Body of pancreas (tissue), 4 donors: ENCODE measurements around the gene TTI1. TPM values are rescaled to one million over a fixed set of nuclear protein-coding genes. Genes with fewer than 3 reads are reported as not detected.

Source experiments
- ATAC-seq: fragments of 150-250 bp; one replicate; pipeline ENCODE4 v1.9.1; 2016
- DNase-seq, 4 donors: peaks; one replicate each; pipeline ENCODE4 v3.0.0-alpha.2; 2019
- H3K27ac ChIP-seq, 4 donors: fragments of 200-600 bp; sonication (generic); 1 replicate in 3 of 4; 2 replicates in 1 of 4; pipeline versions ENCODE4 v1.5.1 to v1.6.1; 2016 to 2019; ENCODE audit warnings: mild to moderate bottlenecking in 1 of 4, mixed read lengths in 1 of 4, moderate library complexity in 1 of 4
- H3K27me3 ChIP-seq, 2 donors: fragments of 200-600 bp; sonication (generic); one replicate each; pipeline ENCODE4 v1.6.0; 2016; ENCODE audit warnings: mild to moderate bottlenecking in 1 of 2
- H3K36me3 ChIP-seq, 2 donors: fragments of 200-600 bp; sonication (generic); replicated peaks in 1 of 2; 2 replicates each; pipeline ENCODE4 v1.5.1; 2016; ENCODE audit warnings: low read depth in 2 of 2; ENCODE audit not compliant: insufficient read depth in 1 of 2
- H3K4me1 ChIP-seq: fragments of 200-600 bp; sonication (generic); one replicate; pipeline ENCODE4 v1.6.0; 2016
- H3K4me3 ChIP-seq, 2 donors: fragments of 200-600 bp; sonication (generic); 1 replicate in 1 of 2; 2 replicates in 1 of 2; pipeline ENCODE4 v1.5.1; 2016 to 2019
- H3K9me3 ChIP-seq, 3 donors: fragments of 200-600 bp; sonication (generic); 1 replicate in 2 of 3; 2 replicates in 1 of 3; pipeline ENCODE4 v1.5.1; 2016
- CTCF ChIP-seq, 7 experiments: fragments of 450-650 bp in 4 of 7; fragments of 200-600 bp in 3 of 7; sonication (generic) in 3 of 7; IDR thresholded peaks; one replicate each; pipeline ENCODE4 v1.5.1; 2016 to 2019; ENCODE audit warnings: antibody characterized with exemption in 7 of 7
- POLR2A ChIP-seq, 3 donors: fragments of 450-650 bp; IDR thresholded peaks; one replicate each; pipeline ENCODE4 v1.6.1; 2016; ENCODE audit warnings: antibody characterized with exemption in 3 of 3, mild to moderate bottlenecking in 2 of 3
- WGBS, 2 donors: methylation state at CpG; one replicate each; pipeline ENCODE4 v1.1.5; 2017; 5-methylcytosine and 5-hydroxymethylcytosine counted together
- intact Hi-C: fragments of 100-400 bp; cut with DNase I; formaldehyde crosslinking; loops from one replicate; pipeline ENCODE4 v1.15.1; 2023
- total RNA-seq, 2 donors: library from RNA; depleted of rRNA; stranded (reverse); fragments of >200 nt; gene quantifications; one replicate each; pipeline ENCODE4 v1.1.0, GENCODE V29; 2016

Gene TTI1
- total RNA-seq, 2 donors from 2014 or later = 12.2 to 14.0 TPM

GRCh38 chr20:37938181-37938750 is 95.0 kb downstream of the TTI1 start:
- Histone ChIP-seq H3K9me3 (no peaks in the 10 kb centered on the region), H3K36me3 (no peaks in the 10 kb centered on the region), H3K4me1 (no peaks in the 10 kb centered on the region), H3K4me3 (no peak overlapping the region), H3K27me3 (no peaks in the 10 kb centered on the region), H3K27ac (no peak overlapping the region)
- 40 to 84% methylated on average over 1 to 12 of the region's 12 CpGs for WGBS, 2 donors
- ATAC-seq = no peak
- no peak for DNase-seq
- TF ChIP-seq CTCF (IDR thresholded peaks at IDR 0.05) (no peak), POLR2A (IDR thresholded peaks at IDR 0.05) (no peak)
- intact Hi-C loops = no loop called here

- H3K27me3 ChIP-seq = no peaks in the 10 kb centered on the region
- no peaks in the 10 kb centered on the region for H3K9me3 ChIP-seq
- intact Hi-C loops = no loop called here
- no peaks in the 10 kb centered on the region for H3K36me3 ChIP-seq
- ATAC-seq = no peak
- no peak overlapping the region for H3K27ac ChIP-seq
- H3K4me3 ChIP-seq = no peak overlapping the region
- H3K4me1 ChIP-seq = no peaks in the 10 kb centered on the region
- no peak for DNase-seq
- TF ChIP-seq POLR2A (IDR thresholded peaks at IDR 0.05) (no peak), CTCF (IDR thresholded peaks at IDR 0.05) (no peak)
- WGBS, 2 donors = 78 to 81% methylated on average over 4 of the region's 4 CpGs
Observed at GRCh38 chr20:37937686-37938085, 95.6 kb downstream of the TTI1 start.

GRCh38 chr20:37936451-37936850 is 96.8 kb downstream of the TTI1 start:
- Histone ChIP-seq H3K4me3 (no peak overlapping the region), H3K4me1 (no peaks in the 10 kb centered on the region), H3K27me3 (no peaks in the 10 kb centered on the region), H3K27ac (no peak overlapping the region), H3K9me3 (no peaks in the 10 kb centered on the region), H3K36me3 (no peaks in the 10 kb centered on the region)
- 79 to 82% methylated on average over 8 of the region's 8 CpGs for WGBS, 2 donors
- ATAC-seq (no peak), DNase-seq (no peak)
- TF ChIP-seq CTCF (IDR thresholded peaks at IDR 0.05) (no peak), POLR2A (IDR thresholded peaks at IDR 0.05) (no peak)
- intact Hi-C loops = no loop called here

GRCh38 chr20:37936041-37936440 is 97.2 kb downstream of the TTI1 start:
- Histone ChIP-seq H3K4me3 (no peak overlapping the region), H3K9me3 (no peaks in the 10 kb centered on the region), H3K36me3 (no peaks in the 10 kb centered on the region), H3K27ac (no peak overlapping the region), H3K4me1 (no peaks in the 10 kb centered on the region), H3K27me3 (no peaks in the 10 kb centered on the region)
- intact Hi-C loops = no loop called here
- ATAC-seq (no peak), DNase-seq (no peak)
- WGBS, 2 donors = 81 to 91% methylated on average over 10 of the region's 10 CpGs
- TF ChIP-seq CTCF (IDR thresholded peaks at IDR 0.05) = no peak
- no peak for TF ChIP-seq POLR2A (IDR thresholded peaks at IDR 0.05)

- no peak for DNase-seq
- WGBS, 2 donors = 40 to 56% methylated on average over 7 of the region's 7 CpGs
Observed at GRCh38 chr20:37935435-37935834, 97.8 kb downstream of the TTI1 start.

More at GRCh38 chr20:37935435-37935834, 97.8 kb downstream of the TTI1 start:
- intact Hi-C loops = no loop called here
- TF ChIP-seq CTCF (IDR thresholded peaks at IDR 0.05) (no peak), POLR2A (IDR thresholded peaks at IDR 0.05) (no peak)
- ATAC-seq = no peak
- H3K9me3 ChIP-seq = no peaks in the 10 kb centered on the region
- H3K27me3 ChIP-seq = no peaks in the 10 kb centered on the region
- no peak overlapping the region for H3K4me3 ChIP-seq
- H3K36me3 ChIP-seq = no peaks in the 10 kb centered on the region
- no peaks in the 10 kb centered on the region for H3K4me1 ChIP-seq
- H3K27ac ChIP-seq = no peak overlapping the region
